Type B pancreatic cell (in vitro differentiated cells): ENCODE results near the gene GRID2. TPM values are rescaled to one million over a fixed set of nuclear protein-coding genes. Genes with fewer than 3 reads are reported as not detected.

Source experiments
- DNase-seq: peaks from one replicate; pipeline ENCODE4 v3.0.0; 2021; ENCODE audit warnings: mixed read lengths; ENCODE audit not compliant: unreplicated experiment; ENCODE audit errors: extremely low spot score
- H3K27ac Mint-ChIP-seq: 2 replicates; pipeline ENCODE4 v1.8.0; 2021; ENCODE audit warnings: mild to moderate bottlenecking, mixed read lengths
- H3K27me3 Mint-ChIP-seq: 2 replicates; pipeline ENCODE4 v1.8.0; 2021; ENCODE audit warnings: mixed read lengths
- H3K36me3 Mint-ChIP-seq: 2 replicates; pipeline ENCODE4 v1.8.0; 2021; ENCODE audit warnings: mixed read lengths
- H3K4me1 Mint-ChIP-seq: one replicate; pipeline ENCODE4 v1.8.0; 2021; ENCODE audit warnings: mixed read lengths; ENCODE audit not compliant: unreplicated experiment
- H3K4me3 Mint-ChIP-seq: 2 replicates; pipeline ENCODE4 v1.8.0; 2021; ENCODE audit warnings: mild to moderate bottlenecking, mixed read lengths
- H3K9me3 Mint-ChIP-seq: 2 replicates; pipeline ENCODE4 v1.8.0; 2021; ENCODE audit warnings: mixed read lengths
- total RNA-seq: library from RNA; stranded (reverse); gene quantifications from 2 replicates; pipeline ENCODE4 v1.2.1, GENCODE V29; 2021; ENCODE audit warnings: low replicate concordance
- TF ChIP-seq, protein P1 (sequence below): fragments of 200-600 bp; sonication (generic); conservative IDR thresholded peaks from 2 replicates; pipeline ENCODE4 v1.5.0; 2021; ENCODE audit warnings: antibody characterized with exemption, mild to moderate bottlenecking

The GRID2 gene
- total RNA-seq, 1 donor from 2014 or later, result 1.7 TPM

DNA sequence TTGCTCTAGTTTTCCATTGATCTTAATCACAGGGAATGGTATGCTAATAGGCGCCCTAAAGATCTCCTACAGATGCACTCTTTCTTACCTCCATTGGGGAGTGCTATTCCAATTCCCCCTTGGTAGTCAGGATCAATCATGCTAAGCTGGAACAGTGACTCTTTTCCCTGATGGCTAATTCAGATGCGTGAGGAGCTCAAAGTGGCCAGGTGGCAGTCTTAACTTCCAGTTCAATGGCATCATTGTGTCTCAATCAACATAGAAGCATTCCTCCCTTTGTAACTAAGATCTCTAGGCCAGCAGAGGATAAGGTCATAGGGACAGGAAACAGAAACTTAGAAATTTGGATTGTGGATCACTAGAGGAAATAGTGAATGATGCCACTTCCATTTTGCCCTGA, 216.8 kb downstream of the GRID2 start:
- Mint-ChIP-seq H3K36me3 (no peaks in the 10 kb centered on the region), H3K9me3 (no peaks in the 10 kb centered on the region), H3K4me1 (no peaks in the 10 kb centered on the region), H3K27me3 (no peaks in the 10 kb centered on the region), H3K27ac (no peak overlapping the region), H3K4me3 (no peak overlapping the region)
- TF ChIP-seq, protein P1, sequence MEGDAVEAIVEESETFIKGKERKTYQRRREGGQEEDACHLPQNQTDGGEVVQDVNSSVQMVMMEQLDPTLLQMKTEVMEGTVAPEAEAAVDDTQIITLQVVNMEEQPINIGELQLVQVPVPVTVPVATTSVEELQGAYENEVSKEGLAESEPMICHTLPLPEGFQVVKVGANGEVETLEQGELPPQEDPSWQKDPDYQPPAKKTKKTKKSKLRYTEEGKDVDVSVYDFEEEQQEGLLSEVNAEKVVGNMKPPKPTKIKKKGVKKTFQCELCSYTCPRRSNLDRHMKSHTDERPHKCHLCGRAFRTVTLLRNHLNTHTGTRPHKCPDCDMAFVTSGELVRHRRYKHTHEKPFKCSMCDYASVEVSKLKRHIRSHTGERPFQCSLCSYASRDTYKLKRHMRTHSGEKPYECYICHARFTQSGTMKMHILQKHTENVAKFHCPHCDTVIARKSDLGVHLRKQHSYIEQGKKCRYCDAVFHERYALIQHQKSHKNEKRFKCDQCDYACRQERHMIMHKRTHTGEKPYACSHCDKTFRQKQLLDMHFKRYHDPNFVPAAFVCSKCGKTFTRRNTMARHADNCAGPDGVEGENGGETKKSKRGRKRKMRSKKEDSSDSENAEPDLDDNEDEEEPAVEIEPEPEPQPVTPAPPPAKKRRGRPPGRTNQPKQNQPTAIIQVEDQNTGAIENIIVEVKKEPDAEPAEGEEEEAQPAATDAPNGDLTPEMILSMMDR, result no peak
- DNase-seq, result no peak

DNA sequence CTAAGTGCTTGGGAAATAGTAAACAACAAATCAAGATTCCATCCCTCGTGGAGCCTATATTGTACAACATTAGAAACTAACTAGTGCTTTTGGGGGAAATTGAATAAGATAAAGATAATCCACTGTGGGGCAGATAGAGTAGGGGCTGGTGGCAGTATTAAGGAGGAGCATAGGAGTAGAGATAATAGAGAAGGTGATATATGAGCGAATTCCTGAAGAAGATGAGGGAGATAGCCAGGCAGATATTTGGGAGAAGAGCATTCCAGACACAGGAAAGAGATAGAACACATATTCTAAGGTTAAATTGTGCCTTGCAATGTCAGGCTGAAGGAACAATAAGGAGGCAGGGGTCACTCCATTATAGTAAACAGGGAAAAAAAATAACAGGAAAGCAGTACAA, 218.2 kb downstream of the GRID2 start:
- no peak for DNase-seq
- H3K36me3 Mint-ChIP-seq, result no peaks in the 10 kb centered on the region
- no peaks in the 10 kb centered on the region for H3K9me3 Mint-ChIP-seq
- no peaks in the 10 kb centered on the region for H3K27me3 Mint-ChIP-seq
- H3K27ac Mint-ChIP-seq, result no peak overlapping the region
- no peak overlapping the region for H3K4me3 Mint-ChIP-seq
- no peaks in the 10 kb centered on the region for H3K4me1 Mint-ChIP-seq
- TF ChIP-seq, protein P1, result no peak

DNA sequence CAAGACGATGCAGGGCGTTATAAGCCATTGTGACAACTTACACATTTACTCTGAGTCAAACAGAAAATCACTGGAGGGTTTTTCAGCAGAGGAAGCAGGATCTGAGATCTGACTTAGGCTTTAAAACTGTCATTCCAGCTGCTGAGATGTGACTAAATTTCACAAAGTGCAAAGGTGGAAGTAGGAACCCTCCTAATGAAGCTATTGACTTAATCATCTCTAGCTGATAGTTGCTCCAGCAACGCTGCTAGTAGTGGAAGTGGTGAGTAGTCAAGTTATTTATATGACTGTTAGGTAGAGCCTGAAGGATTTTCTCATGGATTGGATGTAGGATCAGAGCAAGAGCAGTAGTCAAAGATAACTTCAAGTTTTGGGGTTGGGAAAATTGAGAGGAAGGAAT, 218.6 kb downstream of the GRID2 start:
- Mint-ChIP-seq H3K27me3 (no peaks in the 10 kb centered on the region), H3K4me1 (no peaks in the 10 kb centered on the region), H3K27ac (no peak overlapping the region), H3K9me3 (no peaks in the 10 kb centered on the region), H3K4me3 (no peak overlapping the region), H3K36me3 (no peaks in the 10 kb centered on the region)
- TF ChIP-seq, protein P1, result no peak
- DNase-seq, result no peak

DNA sequence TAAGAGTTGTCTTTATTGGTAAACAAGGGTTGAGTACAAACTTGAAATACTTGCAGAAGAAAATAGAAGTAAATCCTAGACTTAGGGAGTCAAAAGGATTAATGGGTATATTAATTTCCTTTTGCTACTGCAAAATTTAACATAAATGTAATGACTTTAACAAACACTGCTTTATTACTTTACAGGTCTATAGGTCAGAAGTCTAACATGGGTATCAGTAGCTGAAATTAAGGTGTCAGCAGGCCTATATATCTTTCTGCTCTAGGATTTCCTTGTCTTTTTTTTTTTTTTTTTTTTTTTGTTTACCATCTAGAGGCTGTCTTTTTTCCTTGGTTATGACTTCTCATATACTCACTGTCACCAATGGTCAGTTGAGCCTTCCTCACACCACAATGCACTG, 220.4 kb downstream of the GRID2 start:
- no peaks in the 10 kb centered on the region for H3K27me3 Mint-ChIP-seq
- no peak for DNase-seq
- TF ChIP-seq, protein P1, result no peak
- H3K9me3 Mint-ChIP-seq, result no peaks in the 10 kb centered on the region
- no peak overlapping the region for H3K27ac Mint-ChIP-seq
- no peaks in the 10 kb centered on the region for H3K36me3 Mint-ChIP-seq
- no peak overlapping the region for H3K4me3 Mint-ChIP-seq
- no peaks in the 10 kb centered on the region for H3K4me1 Mint-ChIP-seq

DNA sequence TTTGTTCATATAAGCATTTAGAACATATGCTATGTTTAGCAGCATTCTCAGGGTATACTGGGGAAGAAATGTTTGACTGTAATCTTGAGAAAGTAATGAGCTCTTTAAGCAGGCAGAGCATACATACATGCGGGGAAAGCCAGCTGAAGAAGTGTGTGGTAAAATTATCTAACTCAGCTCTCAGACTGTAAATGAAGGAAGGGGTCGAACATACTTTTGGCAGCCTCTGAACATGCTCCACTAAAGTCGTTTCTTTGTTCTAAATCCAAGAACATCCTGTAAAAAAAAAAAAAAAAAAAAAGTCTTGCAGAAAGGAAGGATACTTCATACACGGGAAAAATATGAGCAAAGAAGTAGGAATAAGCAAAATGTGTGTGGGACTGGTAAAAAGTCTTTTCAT, 224.8 kb downstream of the GRID2 start:
- Mint-ChIP-seq H3K27me3 (no peaks in the 10 kb centered on the region), H3K9me3 (no peaks in the 10 kb centered on the region), H3K36me3 (no peaks in the 10 kb centered on the region), H3K4me3 (no peak overlapping the region), H3K27ac (no peak overlapping the region), H3K4me1 (no peaks in the 10 kb centered on the region)
- no peak for DNase-seq
- TF ChIP-seq, protein P1, result no peak

DNA sequence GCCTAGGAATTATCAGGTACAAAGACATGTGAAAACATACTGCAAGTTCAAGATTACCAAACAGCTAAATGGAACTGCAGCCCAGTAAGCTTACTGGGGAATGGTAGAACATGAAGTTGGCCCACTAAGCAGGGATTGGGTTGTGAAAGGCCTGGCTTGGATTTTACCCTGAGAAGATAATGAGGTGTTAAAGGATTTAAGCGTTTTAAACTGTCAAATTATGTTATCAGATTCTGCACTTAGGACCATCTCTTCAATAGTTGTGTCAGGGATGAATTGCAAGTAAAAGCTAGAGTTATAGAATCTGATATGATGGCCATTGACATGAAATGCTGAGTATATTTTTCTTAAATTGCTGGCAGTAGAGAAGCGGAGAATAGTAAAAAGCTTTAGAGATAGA, 225.7 kb downstream of the GRID2 start:
- Mint-ChIP-seq H3K27ac (no peak overlapping the region), H3K27me3 (no peaks in the 10 kb centered on the region)

More for the DNA sequence above, 225.7 kb downstream of the GRID2 start:
- TF ChIP-seq, protein P1, result no peak
- no peak overlapping the region for H3K4me3 Mint-ChIP-seq
- H3K36me3 Mint-ChIP-seq, result no peaks in the 10 kb centered on the region
- DNase-seq, result no peak
- no peaks in the 10 kb centered on the region for H3K9me3 Mint-ChIP-seq
- no peaks in the 10 kb centered on the region for H3K4me1 Mint-ChIP-seq
